ENCODE measurements around the gene TMEM187.

Gene TMEM187

DNA sequence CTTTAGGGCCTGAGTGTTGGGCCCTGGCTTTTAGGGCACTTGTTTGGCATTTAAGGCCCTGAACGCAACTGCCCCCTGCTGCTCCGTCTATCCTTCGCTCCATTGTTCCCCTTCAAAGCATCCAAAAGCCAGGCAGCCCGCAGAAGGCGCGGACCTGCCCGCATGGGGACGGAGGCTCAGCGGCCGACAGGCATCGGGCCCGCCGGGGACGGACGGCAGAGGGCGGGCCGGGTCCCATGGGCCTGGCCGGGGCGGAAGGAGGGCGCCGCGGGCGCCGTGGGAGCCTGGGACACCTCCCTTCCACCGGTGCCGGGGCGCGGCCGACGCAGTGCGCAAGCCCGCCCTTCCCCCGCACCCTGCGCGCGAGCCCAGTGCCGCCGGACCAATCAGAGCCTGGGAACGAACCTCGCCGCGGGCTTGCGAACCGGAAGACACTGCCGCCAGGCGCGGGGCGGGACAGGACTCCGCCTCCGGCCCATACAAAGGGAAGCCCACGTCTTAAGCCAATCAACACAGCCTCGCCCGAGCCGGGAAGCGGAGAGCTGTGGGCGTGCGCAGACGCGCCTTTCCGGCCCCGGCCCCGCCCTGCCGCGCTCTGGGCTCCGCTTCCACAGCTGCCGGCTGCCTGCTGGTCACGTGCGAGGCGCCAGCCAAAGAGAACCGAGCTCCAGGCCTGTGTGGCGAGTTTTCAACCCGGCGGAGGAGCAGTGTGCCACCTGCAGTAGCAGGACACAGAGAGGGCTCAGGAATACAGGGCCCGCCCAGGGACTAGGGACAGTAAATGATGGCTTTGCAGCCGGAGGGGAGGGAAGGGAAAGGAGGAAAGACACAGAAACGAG, 44.4 kb upstream of the TMEM187 start:
- TF ChIP-seq PAX5 (IDR thresholded peaks at IDR 0.05; ENCODE audit: insufficient read depth, low read length, severe bottlenecking) (no peak), POLR2AphosphoS5 (IDR thresholded peaks at IDR 0.05; ENCODE audit: low read depth, low read length) (peak; percentile 31; the same call in 1 of the 2 replicates), POU2F2 (IDR thresholded peaks at IDR 0.05; ENCODE audit: low read depth, low read length) (no peak), SPI1 (IDR thresholded peaks at IDR 0.05; ENCODE audit: low read depth, low read length) (0 out of 2 replicates have a peak, but pooled peaks have one; percentile 14), POLR2A (IDR thresholded peaks at IDR 0.05; ENCODE audit: low read depth, low read length) (peak; percentile 56; the same call in 1 of the 2 replicates), TAF1 (IDR thresholded peaks at IDR 0.05; ENCODE audit: low read depth, low read length) (peak; percentile 33)
- FAIRE-seq (peak; percentile 100), DNase-seq (ENCODE audit: insufficient read length, low spot score) (peak; percentile 88)

- peak; percentile 89 for FAIRE-seq
- no peak for DNase-seq (ENCODE audit: insufficient read length, low spot score)
- no peak for TF ChIP-seq POU2F2 (IDR thresholded peaks at IDR 0.05; ENCODE audit: low read depth, low read length)
- TF ChIP-seq POLR2A (IDR thresholded peaks at IDR 0.05; ENCODE audit: low read depth, low read length): no peak
- no peak for TF ChIP-seq POLR2AphosphoS5 (IDR thresholded peaks at IDR 0.05; ENCODE audit: low read depth, low read length)
- no peak for TF ChIP-seq SPI1 (IDR thresholded peaks at IDR 0.05; ENCODE audit: low read depth, low read length)
- no peak for TF ChIP-seq TAF1 (IDR thresholded peaks at IDR 0.05; ENCODE audit: low read depth, low read length)
Measured at GRCh38 chrX:153928846-153929245, 43.7 kb upstream of the TMEM187 start.

DNA sequence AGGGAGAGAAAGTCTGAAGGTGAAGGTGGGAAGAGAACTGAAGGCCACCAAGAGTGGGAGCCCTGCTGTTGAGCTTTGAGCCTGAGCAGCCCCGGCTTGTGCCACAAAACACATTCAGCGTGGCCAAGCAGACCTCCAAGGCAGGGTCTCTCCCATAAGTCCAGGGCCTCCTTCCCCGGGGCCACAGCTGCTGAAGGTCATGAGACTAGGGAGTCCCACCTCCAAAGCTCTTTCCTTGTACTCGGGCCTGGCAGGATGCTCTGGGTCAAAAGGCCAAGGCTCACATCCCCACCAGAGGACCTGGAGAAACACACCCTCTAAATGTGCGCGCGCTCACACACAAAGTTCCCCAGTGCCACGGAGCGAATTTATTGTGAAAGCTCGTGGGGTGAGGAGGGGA, 43.0 kb upstream of the TMEM187 start:
- FAIRE-seq: no peak
- DNase-seq (ENCODE audit: insufficient read length, low spot score): no peak
- TF ChIP-seq TAF1 (IDR thresholded peaks at IDR 0.05; ENCODE audit: low read depth, low read length) (no peak), PAX5 (IDR thresholded peaks at IDR 0.05; ENCODE audit: insufficient read depth, low read length, severe bottlenecking) (no peak), POLR2AphosphoS5 (IDR thresholded peaks at IDR 0.05; ENCODE audit: low read depth, low read length) (no peak), POU2F2 (IDR thresholded peaks at IDR 0.05; ENCODE audit: low read depth, low read length) (no peak), POLR2A (IDR thresholded peaks at IDR 0.05; ENCODE audit: low read depth, low read length) (no peak), SPI1 (IDR thresholded peaks at IDR 0.05; ENCODE audit: low read depth, low read length) (no peak)

DNA sequence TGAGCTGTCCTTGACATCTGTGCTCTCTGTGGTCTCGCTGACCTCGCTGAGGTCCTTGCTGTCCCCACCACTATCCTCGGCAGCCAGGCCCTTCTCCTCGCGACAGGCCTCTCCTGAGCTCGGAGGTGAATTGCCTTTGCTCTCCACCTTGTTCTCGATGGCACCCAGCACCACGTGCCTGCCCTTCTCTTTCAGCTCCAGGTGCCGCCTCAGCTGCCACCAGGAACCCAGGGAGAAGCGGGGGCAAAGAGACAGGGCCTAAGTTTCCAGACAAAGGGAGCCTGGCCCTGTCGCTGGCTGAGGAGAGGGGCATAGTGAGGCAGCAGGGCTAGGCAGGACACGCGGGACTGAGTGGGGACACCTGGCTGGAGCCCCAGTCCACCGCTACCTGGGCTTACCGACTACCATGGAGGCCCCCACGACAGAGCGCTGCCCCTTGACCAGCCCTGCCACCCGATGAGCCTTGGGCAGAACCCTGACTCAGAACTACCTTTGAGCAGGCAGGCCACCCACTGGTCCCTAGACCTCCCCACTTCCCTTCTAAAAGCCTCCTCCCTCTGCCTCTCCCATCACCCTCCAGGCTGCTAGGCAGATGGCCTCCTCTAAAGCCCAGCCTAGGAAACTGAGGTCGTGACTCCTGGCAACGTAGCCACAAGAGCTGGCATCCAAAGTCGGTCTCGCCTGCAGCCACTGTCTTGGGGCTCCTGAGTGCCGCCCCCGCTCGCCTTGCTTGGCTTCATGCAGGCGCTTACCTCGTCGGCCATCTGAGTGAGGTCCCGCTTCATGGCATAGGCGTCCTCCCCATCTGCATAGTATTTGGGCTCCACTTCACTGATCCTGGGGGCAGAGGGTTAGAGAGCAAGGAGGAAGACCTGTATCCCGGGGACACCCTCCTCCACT, 42.3 kb upstream of the TMEM187 start:
- FAIRE-seq (no peak), DNase-seq (ENCODE audit: insufficient read length, low spot score) (no peak)
- TF ChIP-seq POLR2A (IDR thresholded peaks at IDR 0.05; ENCODE audit: low read depth, low read length) (no peak), TAF1 (IDR thresholded peaks at IDR 0.05; ENCODE audit: low read depth, low read length) (no peak), PAX5 (IDR thresholded peaks at IDR 0.05; ENCODE audit: insufficient read depth, low read length, severe bottlenecking) (no peak), POLR2AphosphoS5 (IDR thresholded peaks at IDR 0.05; ENCODE audit: low read depth, low read length) (no peak), POU2F2 (IDR thresholded peaks at IDR 0.05; ENCODE audit: low read depth, low read length) (no peak), SPI1 (IDR thresholded peaks at IDR 0.05; ENCODE audit: low read depth, low read length) (no peak)

DNA sequence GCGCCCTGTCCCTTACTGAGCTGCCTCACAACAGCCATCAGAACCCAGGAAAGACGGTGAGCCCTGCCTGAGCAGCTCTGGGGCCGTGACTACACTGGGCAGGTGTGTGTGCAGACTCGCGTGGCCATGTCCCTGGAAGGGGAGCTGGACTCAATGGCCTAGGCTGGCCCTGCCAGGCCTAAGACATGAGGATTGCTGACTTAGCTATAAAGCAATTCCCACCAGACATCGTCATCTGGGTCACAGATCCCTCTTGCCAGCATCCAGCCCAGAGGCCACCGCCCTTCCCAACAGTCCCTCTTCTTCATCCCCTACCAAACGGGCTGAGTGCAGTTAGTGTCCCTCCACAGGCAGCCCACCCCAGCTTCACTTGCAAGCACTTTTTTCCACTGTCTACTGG, 41.4 kb upstream of the TMEM187 start:
- TF ChIP-seq TAF1 (IDR thresholded peaks at IDR 0.05; ENCODE audit: low read depth, low read length): no peak
- no peak for TF ChIP-seq POLR2A (IDR thresholded peaks at IDR 0.05; ENCODE audit: low read depth, low read length)
- TF ChIP-seq PAX5 (IDR thresholded peaks at IDR 0.05; ENCODE audit: insufficient read depth, low read length, severe bottlenecking): no peak
- no peak for TF ChIP-seq SPI1 (IDR thresholded peaks at IDR 0.05; ENCODE audit: low read depth, low read length)
- TF ChIP-seq POLR2AphosphoS5 (IDR thresholded peaks at IDR 0.05; ENCODE audit: low read depth, low read length): no peak
- no peak for TF ChIP-seq POU2F2 (IDR thresholded peaks at IDR 0.05; ENCODE audit: low read depth, low read length)
- FAIRE-seq (no peak), DNase-seq (ENCODE audit: insufficient read length, low spot score) (no peak)

GRCh38 chrX:153931748-153932147, 40.8 kb upstream of the TMEM187 start:
- TF ChIP-seq POLR2AphosphoS5 (IDR thresholded peaks at IDR 0.05; ENCODE audit: low read depth, low read length) (no peak), PAX5 (IDR thresholded peaks at IDR 0.05; ENCODE audit: insufficient read depth, low read length, severe bottlenecking) (no peak), SPI1 (IDR thresholded peaks at IDR 0.05; ENCODE audit: low read depth, low read length) (no peak), POLR2A (IDR thresholded peaks at IDR 0.05; ENCODE audit: low read depth, low read length) (no peak), POU2F2 (IDR thresholded peaks at IDR 0.05; ENCODE audit: low read depth, low read length) (no peak), TAF1 (IDR thresholded peaks at IDR 0.05; ENCODE audit: low read depth, low read length) (no peak)
- no peak for FAIRE-seq
- DNase-seq (ENCODE audit: insufficient read length, low spot score): no peak

DNA sequence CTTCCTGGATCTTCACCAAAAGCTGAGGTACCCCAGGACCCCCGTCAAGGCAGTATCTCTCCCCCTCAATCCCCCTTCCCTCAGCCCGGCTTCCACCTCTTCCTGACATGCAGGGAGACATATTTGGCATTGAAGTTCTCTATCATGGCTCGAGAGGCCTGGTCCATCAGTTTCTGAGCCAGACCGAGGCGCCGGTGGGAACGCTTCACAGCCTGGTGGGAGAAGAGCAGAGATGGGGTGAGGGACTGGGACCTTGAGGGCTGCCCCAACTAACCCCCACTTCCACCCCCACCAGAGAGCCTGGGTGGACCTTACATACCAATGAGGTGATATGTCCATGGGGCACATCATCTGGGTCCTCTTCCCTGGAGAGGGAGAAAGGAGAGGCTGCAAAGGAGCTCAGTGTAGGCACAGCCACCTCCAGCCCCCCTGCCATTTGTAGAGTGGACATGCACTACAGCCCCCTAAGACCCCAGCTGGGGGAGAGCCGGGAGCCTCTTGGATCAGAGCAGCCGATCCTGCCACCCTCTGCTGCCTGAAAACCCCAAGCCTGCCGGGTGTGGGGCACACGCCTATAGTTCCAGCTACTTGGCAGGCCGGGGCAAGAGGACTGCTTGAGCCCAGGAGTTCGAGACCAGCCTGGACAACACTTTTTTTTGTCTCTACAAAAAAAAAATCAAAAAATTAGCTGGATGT, 40.2 kb upstream of the TMEM187 start:
- no peak for TF ChIP-seq POU2F2 (IDR thresholded peaks at IDR 0.05; ENCODE audit: low read depth, low read length)
- no peak for TF ChIP-seq POLR2A (IDR thresholded peaks at IDR 0.05; ENCODE audit: low read depth, low read length)
- TF ChIP-seq POLR2AphosphoS5 (IDR thresholded peaks at IDR 0.05; ENCODE audit: low read depth, low read length): no peak
- no peak for TF ChIP-seq TAF1 (IDR thresholded peaks at IDR 0.05; ENCODE audit: low read depth, low read length)
- TF ChIP-seq PAX5 (IDR thresholded peaks at IDR 0.05; ENCODE audit: insufficient read depth, low read length, severe bottlenecking): no peak
- DNase-seq (ENCODE audit: insufficient read length, low spot score) (no peak), FAIRE-seq (peak; percentile 31)

DNA sequence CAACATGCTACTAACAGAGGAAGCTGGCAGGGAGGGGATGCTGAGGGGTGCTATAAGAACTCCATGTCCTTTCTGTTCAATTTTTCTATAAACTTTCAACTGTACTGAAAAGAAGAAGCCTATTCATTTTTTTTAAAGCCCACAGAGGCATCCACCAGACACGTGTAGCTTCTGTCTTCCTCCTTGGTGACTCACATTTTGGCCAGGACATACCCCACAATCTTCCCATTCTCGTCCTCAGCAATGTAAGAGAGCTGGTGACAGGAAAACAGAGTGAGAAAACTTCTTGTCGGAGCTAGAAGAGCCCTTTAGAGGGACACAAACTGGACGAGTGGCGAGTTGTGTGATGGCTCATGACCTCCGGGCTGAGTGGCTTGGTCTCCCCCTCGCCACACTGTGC, 38.8 kb upstream of the TMEM187 start:
- TF ChIP-seq POLR2A (IDR thresholded peaks at IDR 0.05; ENCODE audit: low read depth, low read length): no peak
- no peak for TF ChIP-seq SPI1 (IDR thresholded peaks at IDR 0.05; ENCODE audit: low read depth, low read length)
- TF ChIP-seq PAX5 (IDR thresholded peaks at IDR 0.05; ENCODE audit: insufficient read depth, low read length, severe bottlenecking): no peak
- TF ChIP-seq POLR2AphosphoS5 (IDR thresholded peaks at IDR 0.05; ENCODE audit: low read depth, low read length): no peak
- TF ChIP-seq POU2F2 (IDR thresholded peaks at IDR 0.05; ENCODE audit: low read depth, low read length): no peak
- TF ChIP-seq TAF1 (IDR thresholded peaks at IDR 0.05; ENCODE audit: low read depth, low read length): no peak
- DNase-seq (ENCODE audit: insufficient read length, low spot score) (no peak), FAIRE-seq (peak; percentile 45)
